GM19324 (cell line): ENCODE data around the gene EEIG1.
"Not testable (repeated sequence)": the region's sequence is repeated elsewhere in the genome, so short reads cannot be mapped to it uniquely, and the experiment has no call there.

Experiments used
- ATAC-seq: cut with Tn5 transposase; IDR thresholded peaks from one replicate; pipeline ENCODE4 v1.9.1; 2021; ENCODE audit warnings: mild to moderate bottlenecking, moderate library complexity; ENCODE audit not compliant: unreplicated experiment, low FRiP score

The EEIG1 gene

GRCh38 chr9:127980706-127981558, at the start of gene EEIG1:
EEIG1 (minus strand) TSS chr9:127980989; CDS start chr9:127980137, 852 bp downstream.
- ATAC-seq: peak; percentile 79

- no peak for ATAC-seq
Observed at GRCh38 chr9:128027705-128028104, 46.9 kb upstream of the EEIG1 start.

- no peak for ATAC-seq
Observed at GRCh38 chr9:128026773-128027541, 46.2 kb upstream of the EEIG1 start.

- no peak for ATAC-seq
Observed at GRCh38 chr9:128026255-128026772, 45.5 kb upstream of the EEIG1 start.

GRCh38 chr9:128025736-128026135, 44.9 kb upstream of the EEIG1 start:
- no peak for ATAC-seq

- ATAC-seq: no peak
Observed at GRCh38 chr9:128024761-128025308, 44.0 kb upstream of the EEIG1 start.

GRCh38 chr9:128023671-128024070, 42.9 kb upstream of the EEIG1 start:
- not testable (repeated sequence) for ATAC-seq

GRCh38 chr9:128022886-128023285, 42.1 kb upstream of the EEIG1 start:
- ATAC-seq: no peak

GRCh38 chr9:128021098-128021497, 40.3 kb upstream of the EEIG1 start:
- no peak for ATAC-seq

- no peak for ATAC-seq
Observed at GRCh38 chr9:128020692-128021091, 39.9 kb upstream of the EEIG1 start.

GRCh38 chr9:128015696-128016095, 34.9 kb upstream of the EEIG1 start:
- no peak for ATAC-seq

- no peak for ATAC-seq
Observed at GRCh38 chr9:128011071-128011817, 30.5 kb upstream of the EEIG1 start.

GRCh38 chr9:128009639-128010038, 28.9 kb upstream of the EEIG1 start:
- no peak for ATAC-seq

GRCh38 chr9:128008171-128008570, 27.4 kb upstream of the EEIG1 start:
- no peak for ATAC-seq

- ATAC-seq: peak; percentile 58
Observed at GRCh38 chr9:128007566-128008138, 26.9 kb upstream of the EEIG1 start.

GRCh38 chr9:128006332-128006996, 25.7 kb upstream of the EEIG1 start:
- ATAC-seq: no peak

GRCh38 chr9:128005923-128006322, 25.1 kb upstream of the EEIG1 start:
- ATAC-seq: no peak

GRCh38 chr9:128003966-128004604, 23.3 kb upstream of the EEIG1 start:
- no peak for ATAC-seq

- no peak for ATAC-seq
Observed at GRCh38 chr9:128002959-128003358, 22.2 kb upstream of the EEIG1 start.
